BJ (cell line): ENCODE measurements around the gene RPAP2. TPM values are rescaled to one million over a fixed set of nuclear protein-coding genes. Genes with fewer than 3 reads are reported as not detected.

Experiments
- CTCF ChIA-PET: fragments of 350-600 bp; formaldehyde crosslinking; extraction: SDS; loops from one replicate; lab custom pipeline; 2021; ENCODE audit warnings: antibody characterized with exemption, inconsistent platforms; lab: Yijun Ruan, JAX
- POLR2A ChIA-PET: fragments of 300-600 bp; sonication (Branson Sonifier 250); formaldehyde crosslinking; extraction: SDS; loops from one replicate; lab custom pipeline; 2021; ENCODE audit warnings: antibody characterized with exemption; lab: Charles Lee
- DNase-seq: peaks from one replicate; pipeline ENCODE4 v3.0.0-alpha.2; 2011; ENCODE audit warnings: low read depth
- H3K27me3 ChIP-seq: 2 replicates; pipeline ENCODE4 v1.6.0; 2011; ENCODE audit warnings: low read length; ENCODE audit not compliant: control insufficient read depth, insufficient read depth
- H3K36me3 ChIP-seq: 2 replicates; pipeline ENCODE4 v1.5.1; 2011; ENCODE audit warnings: low read length; ENCODE audit not compliant: control insufficient read depth, insufficient read depth
- H3K4me3 ChIP-seq: 2 replicates; pipeline ENCODE4 v1.5.1; 2011; ENCODE audit warnings: low read depth, mild to moderate bottlenecking, control low read depth, low read length
- polyA plus RNA-seq: library from polyadenylated mRNA; depleted of rRNA; stranded (reverse); fragments of >200 nt; gene quantifications from 2 replicates; pipeline ENCODE4 v1.2.3, GENCODE V29; 2011
- TF ChIP-seq, protein P1 (sequence below): IDR thresholded peaks from 2 replicates; pipeline ENCODE4 v1.5.1; 2011; ENCODE audit warnings: low read depth, mild to moderate bottlenecking, control low read depth, inconsistent platforms, low read length, moderate library complexity; ENCODE audit not compliant: insufficient read depth

The RPAP2 gene
- polyA plus RNA-seq, 1 experiment = 4.0 TPM

DNA sequence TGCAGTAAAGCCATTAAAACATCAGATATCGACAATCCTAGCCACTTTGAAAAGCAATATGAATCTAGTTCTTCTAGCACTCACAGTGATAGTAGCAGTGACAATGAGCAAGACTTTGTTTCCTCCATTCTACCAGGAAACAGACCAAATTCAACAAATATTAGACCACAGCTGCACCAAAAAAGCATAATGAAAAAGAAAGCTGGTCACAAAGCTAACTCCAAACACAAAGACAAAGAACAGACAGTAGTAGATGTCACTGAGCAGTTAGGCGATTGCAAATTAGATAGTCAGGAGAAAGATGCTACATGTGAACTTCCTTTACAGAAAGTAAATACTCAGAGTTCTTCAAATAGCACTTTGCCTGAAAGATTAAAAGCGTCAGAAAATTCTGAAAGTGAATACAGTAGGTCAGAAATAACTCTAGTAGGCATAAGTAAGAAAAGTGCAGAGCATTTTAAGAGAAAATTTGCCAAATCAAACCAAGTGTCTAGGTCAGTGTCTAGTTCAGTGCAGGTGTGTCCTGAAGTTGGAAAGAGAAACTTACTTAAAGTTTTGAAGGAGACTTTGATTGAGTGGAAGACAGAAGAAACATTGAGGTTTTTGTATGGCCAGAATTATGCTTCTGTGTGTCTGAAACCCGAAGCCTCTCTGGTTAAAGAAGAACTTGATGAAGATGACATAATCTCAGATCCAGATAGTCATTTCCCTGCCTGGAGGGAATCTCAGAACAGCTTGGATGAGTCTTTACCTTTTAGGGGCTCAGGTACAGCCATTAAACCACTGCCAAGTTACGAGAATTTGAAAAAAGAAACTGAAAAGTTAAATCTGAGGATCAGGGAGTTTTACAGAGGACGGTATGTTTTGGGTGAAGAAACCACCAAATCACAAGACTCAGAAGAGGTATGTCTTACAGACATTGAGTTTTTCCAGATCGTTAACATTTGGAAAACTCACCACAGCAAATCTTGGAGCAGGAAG lies 24.9 kb downstream of the RPAP2 start:
- ChIA-PET CTCF (interaction anchor here (1.4 kb wide), 1 partner anchor 24 kb away, joined by 3 read pairs; no protein-coding TSS in a partner anchor), POLR2A (no interaction called here)
- H3K4me3 ChIP-seq = no peak overlapping the region
- no peaks in the 10 kb centered on the region for H3K27me3 ChIP-seq
- TF ChIP-seq, protein P1, sequence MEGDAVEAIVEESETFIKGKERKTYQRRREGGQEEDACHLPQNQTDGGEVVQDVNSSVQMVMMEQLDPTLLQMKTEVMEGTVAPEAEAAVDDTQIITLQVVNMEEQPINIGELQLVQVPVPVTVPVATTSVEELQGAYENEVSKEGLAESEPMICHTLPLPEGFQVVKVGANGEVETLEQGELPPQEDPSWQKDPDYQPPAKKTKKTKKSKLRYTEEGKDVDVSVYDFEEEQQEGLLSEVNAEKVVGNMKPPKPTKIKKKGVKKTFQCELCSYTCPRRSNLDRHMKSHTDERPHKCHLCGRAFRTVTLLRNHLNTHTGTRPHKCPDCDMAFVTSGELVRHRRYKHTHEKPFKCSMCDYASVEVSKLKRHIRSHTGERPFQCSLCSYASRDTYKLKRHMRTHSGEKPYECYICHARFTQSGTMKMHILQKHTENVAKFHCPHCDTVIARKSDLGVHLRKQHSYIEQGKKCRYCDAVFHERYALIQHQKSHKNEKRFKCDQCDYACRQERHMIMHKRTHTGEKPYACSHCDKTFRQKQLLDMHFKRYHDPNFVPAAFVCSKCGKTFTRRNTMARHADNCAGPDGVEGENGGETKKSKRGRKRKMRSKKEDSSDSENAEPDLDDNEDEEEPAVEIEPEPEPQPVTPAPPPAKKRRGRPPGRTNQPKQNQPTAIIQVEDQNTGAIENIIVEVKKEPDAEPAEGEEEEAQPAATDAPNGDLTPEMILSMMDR = no peak
- no peak for DNase-seq
- H3K36me3 ChIP-seq = 0 out of 2 replicates have a peak, but pooled peaks cover 1% of the 10 kb centered on the region

DNA sequence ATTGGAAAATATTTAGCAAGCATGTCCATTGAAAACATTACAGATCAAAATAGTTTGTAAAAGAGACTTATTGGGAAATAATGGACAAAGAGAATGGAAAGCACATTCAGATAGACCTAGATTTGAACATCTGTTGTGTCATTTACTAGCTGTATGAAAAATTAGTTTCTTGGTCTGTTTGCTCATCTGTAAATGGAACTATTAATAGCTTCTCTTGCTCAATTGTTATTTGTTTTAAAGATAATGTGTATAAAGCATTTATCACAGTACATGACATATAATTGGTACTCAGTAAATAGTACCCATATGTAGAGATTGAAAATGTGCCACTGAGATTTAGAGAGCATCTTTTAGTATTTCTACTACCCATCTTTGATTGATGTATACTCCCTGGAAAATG lies 25.9 kb downstream of the RPAP2 start:
- ChIA-PET CTCF (interaction anchor here (0.6 kb wide), 1 partner anchor 240 kb away, joined by 3 read pairs; no protein-coding TSS in a partner anchor), POLR2A (no interaction called here)
- no peak for DNase-seq
- no peak overlapping the region for H3K4me3 ChIP-seq
- TF ChIP-seq, protein P1 = no peak
- H3K36me3 ChIP-seq = 0 out of 2 replicates have a peak, but pooled peaks cover 1% of the 10 kb centered on the region
- H3K27me3 ChIP-seq = no peaks in the 10 kb centered on the region

DNA sequence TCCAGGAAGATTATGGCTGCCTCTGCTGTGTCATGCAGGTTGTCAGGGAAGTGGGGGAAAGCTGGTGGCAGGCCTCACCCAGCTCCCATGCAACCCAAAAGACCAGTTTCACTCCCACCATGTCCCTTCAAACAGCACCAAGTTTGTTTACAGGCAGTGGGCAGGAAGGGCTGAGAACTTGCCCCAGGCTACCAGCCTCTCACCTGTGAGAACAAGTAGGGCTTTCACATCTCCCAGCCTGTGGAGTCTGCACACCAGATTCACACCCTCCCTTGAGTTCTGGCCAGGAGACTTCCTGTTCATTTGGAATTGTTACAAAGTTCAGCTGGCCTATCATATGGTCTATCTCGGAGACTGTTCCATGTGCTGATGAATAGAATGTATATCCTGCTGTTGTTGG lies 27.8 kb downstream of the RPAP2 start:
- H3K36me3 ChIP-seq = 0 out of 2 replicates have a peak, but pooled peaks cover 1% of the 10 kb centered on the region
- CTCF ChIA-PET = interaction anchor here (0.7 to 2.4 kb wide), 4 partner anchors 9 to 334 kb away, joined by 3 to 6 read pairs (median 4); no protein-coding TSS in a partner anchor
- TF ChIP-seq, protein P1 = no peak
- no peak overlapping the region for H3K4me3 ChIP-seq
- no peak for DNase-seq
- no peaks in the 10 kb centered on the region for H3K27me3 ChIP-seq
- POLR2A ChIA-PET = no interaction called here

DNA sequence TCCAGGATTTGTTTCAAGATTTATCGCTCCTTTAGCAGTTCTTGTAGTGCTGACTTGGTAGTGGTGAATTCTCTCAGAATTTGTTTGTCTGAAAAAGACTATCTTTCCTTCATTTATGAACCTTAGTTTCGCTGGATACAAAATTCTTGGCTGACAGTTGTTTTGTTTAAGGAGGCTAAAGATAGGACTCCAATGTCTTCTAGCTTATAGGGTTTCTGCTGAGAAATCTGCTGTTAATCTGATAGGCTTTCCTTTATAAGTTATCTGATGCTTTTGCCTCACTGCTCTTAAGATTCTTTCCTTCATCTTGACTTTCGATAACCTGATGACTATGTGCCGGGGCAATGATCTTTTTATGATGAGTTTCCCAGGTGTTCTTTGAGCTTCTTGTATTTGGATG lies 28.9 kb downstream of the RPAP2 start:
- TF ChIP-seq, protein P1 = no peak

More for the DNA sequence above, 28.9 kb downstream of the RPAP2 start:
- no peak for DNase-seq
- Histone ChIP-seq H3K4me3 (no peak overlapping the region), H3K27me3 (no peaks in the 10 kb centered on the region), H3K36me3 (0 out of 2 replicates have a peak, but pooled peaks cover 1% of the 10 kb centered on the region)
- CTCF ChIA-PET = no interaction called here
- POLR2A ChIA-PET = no interaction called here
